ENCODE measurements around the gene TM4SF5. TPM values are rescaled to one million over a fixed set of nuclear protein-coding genes. Genes with fewer than 3 reads are reported as not detected.

TM4SF5 gene
- total and polyA plus RNA-seq, 10 donors, result not detected

DNA sequence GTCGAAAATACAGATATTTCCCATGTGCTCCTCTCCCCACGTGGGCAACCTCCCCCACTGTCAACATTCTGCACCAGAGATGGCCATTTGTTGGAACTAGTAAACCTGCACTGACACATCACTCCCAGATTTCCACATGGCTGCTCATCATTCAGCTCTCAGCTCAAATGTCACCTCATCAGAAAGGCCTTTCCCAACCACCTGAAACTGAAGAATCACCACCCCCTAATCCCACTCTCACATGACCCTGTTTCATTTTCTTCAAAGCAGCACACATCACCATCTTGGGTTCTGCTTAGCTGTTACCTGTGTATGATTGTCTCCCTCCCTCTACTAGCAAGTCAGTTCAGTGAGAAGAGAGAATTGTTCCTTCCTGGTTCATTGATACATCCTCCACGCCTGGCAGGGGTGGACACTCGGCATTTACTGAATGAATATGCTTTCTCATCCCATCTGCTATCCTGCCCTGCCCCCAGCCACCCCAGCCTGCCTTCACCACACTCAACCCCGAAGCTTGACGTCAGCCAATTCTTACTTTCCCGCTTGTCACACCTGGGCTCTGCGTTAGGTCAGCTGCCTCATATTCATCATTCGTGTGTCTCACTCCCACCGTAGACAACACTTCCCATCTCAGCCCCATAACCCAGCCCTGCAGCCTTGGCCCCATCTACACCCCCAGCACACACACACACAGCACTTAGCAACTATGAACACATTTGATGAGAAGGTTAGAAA lies 28.9 kb downstream of the TM4SF5 start:
- WGBS, 5 donors, result 72 to 88% (median 83%) methylated on average over 10 of the region's 10 CpGs
- Histone ChIP-seq H3K27me3 (replicated peaks in 1 of 7) (no peaks in the 10 kb centered on the region), H3K4me1 (peaks cover 8 to 23% (median 16%) of the 10 kb centered on the region in 6 donors), H3K27ac (no peak overlapping the region), H3K9me3 (no peaks in the 10 kb centered on the region), H3K4me3 (no peak overlapping the region), H3K36me3 (peaks cover 0 to 34% (median 22%) of the 10 kb centered on the region in 6 donors)
- intact Hi-C loops (cut with DNase I; ENCODE audit: low total_unique reads), result no loop called here
- DNase-seq, result no peak
- TF ChIP-seq POLR2AphosphoS5 (IDR thresholded peaks at IDR 0.05), result no peak
- TF ChIP-seq, protein P1, sequence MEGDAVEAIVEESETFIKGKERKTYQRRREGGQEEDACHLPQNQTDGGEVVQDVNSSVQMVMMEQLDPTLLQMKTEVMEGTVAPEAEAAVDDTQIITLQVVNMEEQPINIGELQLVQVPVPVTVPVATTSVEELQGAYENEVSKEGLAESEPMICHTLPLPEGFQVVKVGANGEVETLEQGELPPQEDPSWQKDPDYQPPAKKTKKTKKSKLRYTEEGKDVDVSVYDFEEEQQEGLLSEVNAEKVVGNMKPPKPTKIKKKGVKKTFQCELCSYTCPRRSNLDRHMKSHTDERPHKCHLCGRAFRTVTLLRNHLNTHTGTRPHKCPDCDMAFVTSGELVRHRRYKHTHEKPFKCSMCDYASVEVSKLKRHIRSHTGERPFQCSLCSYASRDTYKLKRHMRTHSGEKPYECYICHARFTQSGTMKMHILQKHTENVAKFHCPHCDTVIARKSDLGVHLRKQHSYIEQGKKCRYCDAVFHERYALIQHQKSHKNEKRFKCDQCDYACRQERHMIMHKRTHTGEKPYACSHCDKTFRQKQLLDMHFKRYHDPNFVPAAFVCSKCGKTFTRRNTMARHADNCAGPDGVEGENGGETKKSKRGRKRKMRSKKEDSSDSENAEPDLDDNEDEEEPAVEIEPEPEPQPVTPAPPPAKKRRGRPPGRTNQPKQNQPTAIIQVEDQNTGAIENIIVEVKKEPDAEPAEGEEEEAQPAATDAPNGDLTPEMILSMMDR (IDR thresholded peaks at IDR 0.05 in 8 of 11, conservative IDR thresholded peaks at IDR 0.05 in 3 of 11), result no peak
- TF ChIP-seq POLR2A (IDR thresholded peaks at IDR 0.05), result no peak

DNA sequence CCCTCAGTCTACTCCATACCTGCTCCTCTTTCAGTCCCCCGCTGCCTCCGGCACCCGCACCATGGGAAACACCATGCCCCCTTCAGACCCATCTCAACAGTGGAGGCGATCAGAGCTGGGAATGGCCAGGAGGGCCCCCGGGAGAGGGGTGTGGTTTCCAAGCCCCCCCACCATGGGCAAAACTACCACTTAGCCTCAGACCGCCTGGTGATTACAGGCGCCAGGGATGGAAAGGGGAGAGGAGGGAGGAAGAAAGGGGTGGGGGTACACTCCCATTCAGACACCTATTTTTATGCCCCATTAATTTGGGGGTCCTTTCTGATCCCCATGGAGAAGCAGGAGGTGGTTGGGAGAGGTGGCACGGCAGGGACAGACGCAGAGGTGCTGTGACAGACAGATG lies 30.5 kb downstream of the TM4SF5 start, which contains the start of gene C17orf114:
TSS of gene C17orf114 (minus strand) at position 101 of the 400 bp plus-strand sequence.
- H3K4me1 ChIP-seq, result peaks cover 0 to 20% (median 11%) of the 10 kb centered on the region in 6 donors
- H3K4me3 ChIP-seq, result no peak within 1 kb of the TSS
- peaks cover 0 to 31% (median 22%) of the 10 kb centered on the region in 6 donors for H3K36me3 ChIP-seq
- WGBS, 5 donors, result 83 to 92% (median 85%) methylated on average over 9 of the region's 9 CpGs
- no peaks in the 10 kb centered on the region for H3K9me3 ChIP-seq
- H3K27me3 ChIP-seq (replicated peaks in 1 of 7), result no peaks in the 10 kb centered on the region
- H3K27ac ChIP-seq, result no peak within 1 kb of the TSS
- TF ChIP-seq POLR2AphosphoS5 (IDR thresholded peaks at IDR 0.05), result no peak
- no peak for TF ChIP-seq POLR2A (IDR thresholded peaks at IDR 0.05)
- TF ChIP-seq, protein P1 (IDR thresholded peaks at IDR 0.05 in 8 of 11, conservative IDR thresholded peaks at IDR 0.05 in 3 of 11), result no peak
- intact Hi-C loops (cut with DNase I; ENCODE audit: low total_unique reads), result no loop called here
- no peak for DNase-seq

DNA sequence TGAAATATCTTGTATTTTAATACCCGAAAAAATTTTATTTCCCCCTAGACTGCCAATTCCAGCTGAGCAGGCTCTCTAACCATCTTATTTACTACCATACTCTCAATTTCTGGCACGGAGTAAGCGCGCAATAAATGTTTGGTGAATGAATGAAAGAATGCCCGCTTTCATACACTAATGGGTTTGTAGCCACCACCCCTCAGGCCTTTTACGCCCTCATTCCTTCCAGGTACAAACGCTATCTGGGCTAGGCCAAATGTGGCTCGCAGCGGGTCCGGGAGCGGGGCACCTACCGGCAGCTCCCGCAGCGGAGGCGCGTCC lies 34.7 kb downstream of the TM4SF5 start:
- intact Hi-C loops (cut with DNase I; ENCODE audit: low total_unique reads), result no loop called here
- Histone ChIP-seq H3K27ac (peak overlapping the region in 4 of 8 donors; percentile 82 to 88 (median 86)), H3K4me1 (peaks cover 8 to 31% (median 21%) of the 10 kb centered on the region in 6 donors), H3K9me3 (no peaks in the 10 kb centered on the region), H3K4me3 (peak overlapping the region; percentile 61 to 91 (median 72)), H3K36me3 (peaks cover 0 to 25% (median 3%) of the 10 kb centered on the region in 6 donors), H3K27me3 (replicated peaks in 1 of 7) (peaks cover 0 to 6% (median 0%) of the 10 kb centered on the region in 7 donors)
- WGBS, 5 donors, result 3 to 8% (median 4%) methylated on average over 6 to 16 of the region's 16 CpGs
- TF ChIP-seq POLR2AphosphoS5 (IDR thresholded peaks at IDR 0.05), result no peak
- TF ChIP-seq, protein P1 (IDR thresholded peaks at IDR 0.05 in 8 of 11, conservative IDR thresholded peaks at IDR 0.05 in 3 of 11), result no peak
- TF ChIP-seq POLR2A (IDR thresholded peaks at IDR 0.05), result no peak
- no peak for DNase-seq

Measured in spleen (tissue), 11 donors.